Parietal lobe (tissue), 1 donor: ENCODE data around the gene GABBR2. TPM values are rescaled to one million over a fixed set of nuclear protein-coding genes. Genes with fewer than 3 reads are reported as not detected.

Experiments used
- total RNA-seq: library from RNA; depleted of rRNA; stranded (reverse); fragments of >200 nt; gene quantifications from one replicate; pipeline ENCODE4 v1.2.3, GENCODE V29; 2014

The GABBR2 gene
- 68.9 TPM for total RNA-seq

DNA sequence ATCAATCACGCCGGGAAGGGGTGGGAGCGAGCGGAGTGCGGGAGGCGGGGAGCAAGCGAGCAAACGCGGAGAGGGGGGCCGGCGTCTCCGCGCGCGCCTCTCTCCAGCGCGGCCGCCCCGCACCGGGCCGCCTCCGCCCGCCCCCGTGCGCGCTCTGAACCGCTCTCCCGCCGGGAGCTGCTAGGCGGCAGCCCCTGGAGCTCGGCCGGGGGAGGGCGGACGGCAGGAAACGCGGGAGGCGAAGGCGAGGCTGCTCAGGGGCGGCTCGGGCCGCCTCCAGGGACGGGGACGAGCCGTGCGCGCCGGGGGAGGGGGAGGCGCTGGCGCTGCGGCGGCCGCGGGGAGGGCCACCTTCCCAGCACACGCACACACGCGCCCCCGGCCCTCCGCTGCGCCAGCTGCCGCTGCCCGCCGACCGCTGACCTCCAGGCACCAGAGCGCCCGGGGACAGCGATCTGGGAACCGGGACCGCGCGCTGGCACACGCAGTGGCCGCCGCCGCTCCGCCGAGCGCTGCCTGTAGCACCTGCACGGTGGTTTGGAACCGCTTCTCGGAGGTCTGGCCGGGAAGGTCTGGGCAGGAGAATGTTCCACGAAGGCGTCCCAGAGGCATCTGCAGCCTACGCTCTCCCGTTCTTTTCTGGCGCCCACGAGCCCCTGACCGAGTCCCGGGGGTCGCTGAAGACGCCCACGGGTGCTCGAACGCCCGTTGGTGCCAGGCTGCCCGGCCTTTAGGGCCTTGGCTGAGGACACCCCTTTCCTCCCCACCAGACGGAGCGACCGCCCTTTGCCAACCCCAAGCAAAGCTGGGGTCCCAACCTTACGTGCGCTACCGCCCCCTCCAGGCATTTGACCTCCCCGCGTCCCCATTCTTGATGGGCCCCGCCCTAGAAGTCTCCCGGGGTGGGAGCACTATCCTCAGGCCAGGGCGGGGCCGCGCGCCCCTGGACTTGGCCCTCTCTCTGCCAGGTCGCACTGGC, at the start of gene GABBR2:
Gene GABBR2, minus strand, starts transcription at position 3 of the 979 bp plus-strand sequence. CDS start 198 bp downstream, outside the sequence.

DNA sequence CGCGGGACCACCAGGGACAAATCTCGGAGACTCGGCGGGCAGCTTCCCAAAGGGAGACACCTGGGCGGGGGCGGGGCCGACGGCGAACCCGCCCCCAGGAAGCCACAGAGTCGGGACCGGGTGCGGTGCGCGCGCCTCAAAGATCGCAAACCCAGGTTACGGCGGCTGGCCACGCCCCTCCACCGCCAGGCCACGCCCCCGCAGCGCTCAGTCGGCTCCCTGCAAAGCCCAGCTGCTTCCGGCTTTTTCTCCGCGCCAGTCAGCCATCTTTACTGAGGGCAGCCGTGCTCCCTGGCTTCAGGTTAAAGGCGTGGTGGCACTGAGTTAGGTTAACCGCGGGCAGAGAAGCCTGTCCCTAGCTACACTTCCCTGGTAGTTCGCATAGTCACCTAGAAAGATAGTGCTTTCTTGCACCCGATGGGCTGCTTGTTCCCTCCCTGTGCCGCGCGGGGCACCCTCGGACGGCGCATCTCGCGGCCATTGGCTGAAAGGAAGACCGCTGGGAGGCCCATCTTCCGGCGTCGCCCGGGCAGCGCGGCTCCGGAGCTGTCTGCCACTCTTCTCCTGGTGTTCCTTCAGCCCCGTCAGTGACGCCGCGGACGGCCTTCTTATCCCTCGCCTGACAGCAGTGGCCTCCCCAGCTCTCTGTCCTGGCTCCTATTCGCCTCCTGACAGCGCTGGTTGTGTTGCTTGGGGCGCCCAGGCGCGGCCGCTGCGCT, 453.0 kb downstream of the GABBR2 start, which contains the start of gene TBC1D2:
Gene TBC1D2, minus strand, starts transcription at position 72 of the 719 bp plus-strand sequence. CDS start 108 bp downstream, outside the sequence.

Other genes with a start within 250 kb of the GABBR2 start
- gene ANKS6, start 87.6 kb upstream of the GABBR2 start, total RNA-seq = 11.3 TPM
- gene GALNT12, start 98.7 kb upstream of the GABBR2 start, total RNA-seq = 1.9 TPM
- gene COL15A1, start 235.0 kb upstream of the GABBR2 start, total RNA-seq = 11.3 TPM